Nephron (organoid): Measurements from ENCODE around the gene SMG7.

Experiments
- H3K27ac Mint-ChIP-seq, 3 experiments: 2 replicates each; pipeline ENCODE4 v1.8.0; 2020; ENCODE audit warnings: mixed read lengths in 3 of 3, mild to moderate bottlenecking in 2 of 3, moderate library complexity in 1 of 3
- H3K27me3 Mint-ChIP-seq: 2 replicates; pipeline ENCODE4 v1.8.0; 2021; ENCODE audit warnings: low read depth, mild to moderate bottlenecking, moderate library complexity, mixed read lengths
- H3K36me3 Mint-ChIP-seq: 2 replicates; pipeline ENCODE4 v1.8.0; 2020; ENCODE audit warnings: low read depth, mixed read lengths
- H3K4me1 Mint-ChIP-seq: 2 replicates; pipeline ENCODE4 v1.8.0; 2020; ENCODE audit warnings: mixed read lengths
- H3K4me3 Mint-ChIP-seq, 3 experiments: 2 replicates each; pipeline ENCODE4 v1.8.0; 2020; ENCODE audit warnings: mild to moderate bottlenecking in 3 of 3, mixed read lengths in 3 of 3, moderate library complexity in 2 of 3
- H3K9me3 Mint-ChIP-seq: 2 replicates; pipeline ENCODE4 v1.8.0; 2020; ENCODE audit warnings: mixed read lengths
- CTCF ChIP-seq, 3 experiments: fragments of 200-600 bp; sonication (generic); IDR thresholded peaks; one replicate each; pipeline ENCODE4 v1.5.0; 2021; ENCODE audit warnings: antibody characterized with exemption in 3 of 3; ENCODE audit not compliant: unreplicated experiment in 3 of 3

SMG7 gene

GRCh38 chr1:183506561-183506960 lies 34.3 kb downstream of the SMG7 start:
- Mint-ChIP-seq H3K4me1 (no peaks in the 10 kb centered on the region), H3K36me3 (no peaks in the 10 kb centered on the region), H3K4me3 (no peak overlapping the region), H3K27me3 (no peaks in the 10 kb centered on the region), H3K27ac (no peak overlapping the region), H3K9me3 (no peaks in the 10 kb centered on the region)
- TF ChIP-seq CTCF (IDR thresholded peaks at IDR 0.05; ENCODE audit: unreplicated experiment in 3 of 3): no peak

GRCh38 chr1:183508694-183509093 lies 36.4 kb downstream of the SMG7 start:
- TF ChIP-seq CTCF (IDR thresholded peaks at IDR 0.05; ENCODE audit: unreplicated experiment in 3 of 3): no peak
- no peaks in the 10 kb centered on the region for H3K4me1 Mint-ChIP-seq
- H3K27me3 Mint-ChIP-seq: no peaks in the 10 kb centered on the region
- no peaks in the 10 kb centered on the region for H3K9me3 Mint-ChIP-seq
- H3K4me3 Mint-ChIP-seq: no peak overlapping the region
- peak overlapping the region in 1 of 3 experiments; percentile 21 for H3K27ac Mint-ChIP-seq
- H3K36me3 Mint-ChIP-seq: no peaks in the 10 kb centered on the region

- Mint-ChIP-seq H3K36me3 (peaks cover 20% of the 10 kb centered on the region), H3K9me3 (no peaks in the 10 kb centered on the region), H3K27ac (peak overlapping the region in 1 of 3 experiments; percentile 34), H3K27me3 (no peaks in the 10 kb centered on the region), H3K4me1 (peaks cover 6% of the 10 kb centered on the region), H3K4me3 (no peak overlapping the region)
- TF ChIP-seq CTCF (IDR thresholded peaks at IDR 0.05; ENCODE audit: unreplicated experiment in 3 of 3): no peak
Measured at GRCh38 chr1:183512450-183512849, 40.2 kb downstream of the SMG7 start.

- H3K4me1 Mint-ChIP-seq: peaks cover 6% of the 10 kb centered on the region
- peaks cover 30% of the 10 kb centered on the region for H3K36me3 Mint-ChIP-seq
- no peak overlapping the region for H3K4me3 Mint-ChIP-seq
- TF ChIP-seq CTCF (IDR thresholded peaks at IDR 0.05; ENCODE audit: unreplicated experiment in 3 of 3): no peak
- H3K27me3 Mint-ChIP-seq: no peaks in the 10 kb centered on the region
- no peaks in the 10 kb centered on the region for H3K9me3 Mint-ChIP-seq
- peak overlapping the region; percentile 10 to 72 (median 61) for H3K27ac Mint-ChIP-seq
Measured at GRCh38 chr1:183514235-183514634, 41.9 kb downstream of the SMG7 start.

GRCh38 chr1:183515002-183515689 lies 42.8 kb downstream of the SMG7 start:
- peak overlapping the region; percentile 10 to 72 (median 61) for H3K27ac Mint-ChIP-seq
- H3K36me3 Mint-ChIP-seq: peaks cover 36% of the 10 kb centered on the region
- TF ChIP-seq CTCF (IDR thresholded peaks at IDR 0.05; ENCODE audit: unreplicated experiment in 3 of 3): no peak
- H3K4me1 Mint-ChIP-seq: peaks cover 6% of the 10 kb centered on the region
- no peaks in the 10 kb centered on the region for H3K9me3 Mint-ChIP-seq
- no peaks in the 10 kb centered on the region for H3K27me3 Mint-ChIP-seq
- H3K4me3 Mint-ChIP-seq: no peak overlapping the region

GRCh38 chr1:183516725-183517124 lies 44.4 kb downstream of the SMG7 start:
- Mint-ChIP-seq H3K4me3 (no peak overlapping the region), H3K4me1 (peaks cover 6% of the 10 kb centered on the region), H3K27me3 (no peaks in the 10 kb centered on the region), H3K9me3 (no peaks in the 10 kb centered on the region), H3K27ac (peak overlapping the region in 2 of 3 experiments; percentile 42 to 75), H3K36me3 (peaks cover 48% of the 10 kb centered on the region)
- no peak for TF ChIP-seq CTCF (IDR thresholded peaks at IDR 0.05; ENCODE audit: unreplicated experiment in 3 of 3)
